Colonic mucosa (tissue), 4 donors: Measurements from ENCODE around the gene EEFSEC. TPM values are rescaled to one million over a fixed set of nuclear protein-coding genes. Genes with fewer than 3 reads are reported as not detected.

Experiments used
- DNase-seq: peaks from one replicate; pipeline ENCODE4 v3.0.0-alpha.2; 2020
- H3K27ac ChIP-seq: fragments of 200-600 bp; one replicate; pipeline ENCODE4 v1.8.0; 2021
- H3K27me3 ChIP-seq: fragments of 200-600 bp; one replicate; pipeline ENCODE4 v1.8.0; 2021
- H3K36me3 ChIP-seq: fragments of 200-600 bp; one replicate; pipeline ENCODE4 v1.8.0; 2021
- H3K4me1 ChIP-seq: fragments of 200-600 bp; one replicate; pipeline ENCODE4 v1.8.0; 2021; ENCODE audit warnings: mild to moderate bottlenecking
- H3K4me3 ChIP-seq: fragments of 200-600 bp; one replicate; pipeline ENCODE4 v1.8.0; 2021
- H3K9ac ChIP-seq, 2 donors: one replicate each; pipeline ENCODE4 v1.7.0; 2013; ENCODE audit warnings: control low read depth in 2 of 2, low read depth in 2 of 2, low read length in 2 of 2
- H3K9me3 ChIP-seq: fragments of 200-600 bp; one replicate; pipeline ENCODE4 v1.8.0; 2021
- CTCF ChIP-seq: fragments of 200-600 bp; IDR thresholded peaks from one replicate; pipeline ENCODE4 v1.8.0; 2022; ENCODE audit warnings: antibody characterized with exemption, mild to moderate bottlenecking
- intact Hi-C: fragments of 100-400 bp; cut with DNase I; formaldehyde crosslinking; loops from one replicate; pipeline ENCODE4 v1.14.1; 2022
- total RNA-seq, 2 donors: library from RNA; stranded (reverse); fragmentation: NEBNext Ultra II Directional in 1 of 2; extraction: Animal tissue kit (Norgen Biotek cat#: 25700) in 1 of 2; gene quantifications; one replicate each; pipeline ENCODE4 v1.2.1, GENCODE V29; 2021
- donor health status: healthy.
- donor health status: DM: no; HTN: no; CAD: no.
- donor health status: DM: no; HTN: no; CAD: no.

The EEFSEC gene
- total RNA-seq, 2 donors from 2014 or later: 8.6 to 16.6 TPM

GRCh38 chr3:128357538-128357937 is 204.3 kb downstream of the EEFSEC start:
- H3K4me3 ChIP-seq: no peak overlapping the region
- no peaks in the 10 kb centered on the region for H3K9me3 ChIP-seq
- no peak for DNase-seq
- no peak overlapping the region for H3K27ac ChIP-seq
- intact Hi-C loops: no loop called here
- H3K9ac ChIP-seq: no peak overlapping the region
- no peaks in the 10 kb centered on the region for H3K36me3 ChIP-seq
- H3K27me3 ChIP-seq: no peaks in the 10 kb centered on the region
- H3K4me1 ChIP-seq: no peaks in the 10 kb centered on the region
- TF ChIP-seq CTCF: no peak

GRCh38 chr3:128358156-128358895 is 205.0 kb downstream of the EEFSEC start:
- Histone ChIP-seq H3K9ac (no peak overlapping the region), H3K4me3 (no peak overlapping the region), H3K36me3 (no peaks in the 10 kb centered on the region), H3K27ac (no peak overlapping the region), H3K4me1 (no peaks in the 10 kb centered on the region), H3K27me3 (no peaks in the 10 kb centered on the region), H3K9me3 (no peaks in the 10 kb centered on the region)
- TF ChIP-seq CTCF: no peak
- intact Hi-C loops: no loop called here
- no peak for DNase-seq

- H3K9me3 ChIP-seq: no peaks in the 10 kb centered on the region
- no peaks in the 10 kb centered on the region for H3K4me1 ChIP-seq
- no peak overlapping the region for H3K9ac ChIP-seq
- H3K36me3 ChIP-seq: no peaks in the 10 kb centered on the region
- no peak for TF ChIP-seq CTCF
- DNase-seq: no peak
- no peak overlapping the region for H3K27ac ChIP-seq
- intact Hi-C loops: no loop called here
- H3K4me3 ChIP-seq: no peak overlapping the region
- H3K27me3 ChIP-seq: no peaks in the 10 kb centered on the region
Measured at GRCh38 chr3:128359060-128359664, 205.9 kb downstream of the EEFSEC start.

- Histone ChIP-seq H3K9me3 (no peaks in the 10 kb centered on the region), H3K27me3 (no peaks in the 10 kb centered on the region), H3K36me3 (no peaks in the 10 kb centered on the region), H3K4me1 (no peaks in the 10 kb centered on the region), H3K4me3 (no peak overlapping the region), H3K27ac (no peak overlapping the region), H3K9ac (no peak overlapping the region)
- TF ChIP-seq CTCF: no peak
- no peak for DNase-seq
- intact Hi-C loops: no loop called here
Measured at GRCh38 chr3:128359846-128360642, 206.8 kb downstream of the EEFSEC start.

- H3K9ac ChIP-seq: no peak overlapping the region
- no peaks in the 10 kb centered on the region for H3K9me3 ChIP-seq
- H3K36me3 ChIP-seq: no peaks in the 10 kb centered on the region
- no peaks in the 10 kb centered on the region for H3K27me3 ChIP-seq
- no peak overlapping the region for H3K4me3 ChIP-seq
- no peak for TF ChIP-seq CTCF
- H3K27ac ChIP-seq: no peak overlapping the region
- intact Hi-C loops: no loop called here
- no peaks in the 10 kb centered on the region for H3K4me1 ChIP-seq
- DNase-seq: no peak
Measured at GRCh38 chr3:128360705-128361271, 207.5 kb downstream of the EEFSEC start.
